Astrocyte (in vitro differentiated cells and primary cell): Measurements from ENCODE around the gene GYPA. TPM values are rescaled to one million over a fixed set of nuclear protein-coding genes. Genes with fewer than 3 reads are reported as not detected.

Source experiments
- DNase-seq: peaks from one replicate; pipeline ENCODE4 v3.0.0-alpha.2; 2010; ENCODE audit warnings: low read depth
- FAIRE-seq: peaks from 2 replicates; lab custom pipeline; 2011; peaks lifted over from hg19 to GRCh38; lab: Jason Lieb, UNC
- H2AFZ ChIP-seq: 2 replicates; pipeline ENCODE4 v1.6.0; 2012; ENCODE audit warnings: low read depth, low read length, inconsistent platforms
- H3K27ac ChIP-seq: 2 replicates; pipeline ENCODE4 v1.5.1; 2011; ENCODE audit warnings: low read depth, low read length, inconsistent platforms
- H3K27me3 ChIP-seq: 2 replicates; pipeline ENCODE4 v1.6.0; 2011; ENCODE audit warnings: low read length, inconsistent platforms; ENCODE audit not compliant: insufficient read depth
- H3K36me3 ChIP-seq: 2 replicates; pipeline ENCODE4 v1.5.1; 2011; ENCODE audit warnings: low read length, inconsistent platforms; ENCODE audit not compliant: insufficient read depth
- H3K4me1 ChIP-seq: 2 replicates; pipeline ENCODE4 v1.5.1; 2011; ENCODE audit warnings: low read length, inconsistent platforms; ENCODE audit not compliant: insufficient read depth
- H3K4me2 ChIP-seq: 2 replicates; pipeline ENCODE4 v1.6.0; 2012; ENCODE audit warnings: low read length, inconsistent platforms
- H3K4me3 ChIP-seq: 2 replicates; pipeline ENCODE4 v1.5.1; 2011; ENCODE audit warnings: low read depth, mild to moderate bottlenecking, low read length, inconsistent platforms; ENCODE audit not compliant: insufficient read depth
- H3K79me2 ChIP-seq: 2 replicates; pipeline ENCODE4 v1.6.0; 2012; ENCODE audit warnings: mild to moderate bottlenecking, low read length, inconsistent platforms; ENCODE audit not compliant: insufficient read depth
- H3K9ac ChIP-seq: 2 replicates; pipeline ENCODE4 v1.6.0; 2012; ENCODE audit warnings: mild to moderate bottlenecking, low read length, inconsistent platforms
- H3K9me3 ChIP-seq: 2 replicates; pipeline ENCODE4 v1.5.1; 2012; ENCODE audit warnings: low read depth, mild to moderate bottlenecking, low read length, inconsistent platforms; ENCODE audit not compliant: insufficient read depth
- H4K20me1 ChIP-seq: 2 replicates; pipeline ENCODE4 v1.6.0; 2012; ENCODE audit warnings: low read length, inconsistent platforms; ENCODE audit not compliant: insufficient read depth
- H3K27ac Mint-ChIP-seq: one replicate; pipeline ENCODE4 v1.8.0; 2021; ENCODE audit warnings: mild to moderate bottlenecking, mixed read lengths; ENCODE audit not compliant: unreplicated experiment
- H3K27me3 Mint-ChIP-seq: one replicate; pipeline ENCODE4 v1.8.0; 2021; ENCODE audit warnings: low read depth, mixed read lengths; ENCODE audit not compliant: unreplicated experiment
- H3K36me3 Mint-ChIP-seq: one replicate; pipeline ENCODE4 v1.8.0; 2021; ENCODE audit warnings: low read depth, mixed read lengths; ENCODE audit not compliant: unreplicated experiment
- H3K4me1 Mint-ChIP-seq: one replicate; pipeline ENCODE4 v1.8.0; 2021; ENCODE audit warnings: low read depth, mixed read lengths; ENCODE audit not compliant: unreplicated experiment
- H3K4me3 Mint-ChIP-seq: one replicate; pipeline ENCODE4 v1.8.0; 2021; ENCODE audit warnings: mild to moderate bottlenecking, moderate library complexity, mixed read lengths; ENCODE audit not compliant: unreplicated experiment
- H3K9me3 Mint-ChIP-seq: one replicate; pipeline ENCODE4 v1.8.0; 2021; ENCODE audit warnings: mild to moderate bottlenecking, mixed read lengths; ENCODE audit not compliant: unreplicated experiment
- EZH2 ChIP-seq: IDR thresholded peaks from 2 replicates; pipeline ENCODE4 v1.6.1; 2012; ENCODE audit warnings: mild to moderate bottlenecking, low read length, inconsistent platforms; ENCODE audit not compliant: insufficient read depth
- total RNA-seq: library from RNA; stranded (reverse); gene quantifications from 2 replicates; pipeline ENCODE4 v1.2.1, GENCODE V29; 2021
- TF ChIP-seq, protein P1 (sequence below): IDR thresholded peaks from 2 replicates; pipeline ENCODE4 v1.5.1; 2011; ENCODE audit warnings: low read depth, mild to moderate bottlenecking, inconsistent platforms, low read length, moderate library complexity; ENCODE audit not compliant: insufficient read depth

The GYPA gene
- total RNA-seq, 1 donor from 2014 or later, result not detected

DNA sequence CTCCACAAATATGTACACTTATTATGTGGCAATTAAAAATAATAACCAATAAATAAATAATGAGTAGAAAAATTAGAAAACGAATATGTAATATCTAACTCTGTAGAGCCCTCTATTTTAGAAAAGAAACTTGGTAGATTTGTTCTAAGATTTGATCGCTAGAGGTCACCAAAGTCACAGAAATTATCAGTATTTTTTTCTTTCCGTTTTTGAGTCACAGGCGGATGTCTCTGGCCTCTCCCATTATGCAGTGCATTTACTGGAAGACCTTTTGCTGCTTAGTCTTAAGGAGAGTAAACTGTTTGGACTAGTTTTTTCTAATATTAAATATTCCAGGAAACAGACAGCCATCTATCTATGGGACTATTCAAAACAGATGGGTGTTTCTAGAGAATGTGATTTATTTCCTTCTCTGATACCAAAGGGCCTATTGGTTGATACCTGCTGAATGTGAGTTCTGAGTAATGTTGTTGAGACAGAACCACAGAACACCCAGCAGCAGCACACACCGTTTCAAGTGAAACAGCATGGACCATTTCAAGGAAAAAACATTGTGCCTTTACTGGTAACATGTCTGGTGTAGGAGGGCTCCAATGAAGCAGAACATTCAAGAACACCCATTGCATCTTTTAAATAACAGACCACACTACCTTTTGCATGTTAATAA lies 34.0 kb upstream of the GYPA start:
- Mint-ChIP-seq H3K27me3 (no peaks in the 10 kb centered on the region), H3K36me3 (no peaks in the 10 kb centered on the region), H3K4me1 (peaks cover 31% of the 10 kb centered on the region), H3K9me3 (no peaks in the 10 kb centered on the region), H3K4me3 (no peak overlapping the region), H3K27ac (no peak overlapping the region)
- peak; percentile 43 for DNase-seq
- H3K9me3 ChIP-seq, result no peaks in the 10 kb centered on the region
- peak overlapping the region; percentile 2 for H3K4me2 ChIP-seq
- no peaks in the 10 kb centered on the region for H3K27me3 ChIP-seq
- H3K79me2 ChIP-seq, result no peaks in the 10 kb centered on the region
- H3K27ac ChIP-seq, result no peak overlapping the region
- no peak overlapping the region for H2AFZ ChIP-seq
- no peak for FAIRE-seq
- H3K4me1 ChIP-seq, result peaks cover 4% of the 10 kb centered on the region
- no peak overlapping the region for H3K4me3 ChIP-seq
- H4K20me1 ChIP-seq, result no peaks in the 10 kb centered on the region
- no peaks in the 10 kb centered on the region for H3K36me3 ChIP-seq
- no peak overlapping the region for H3K9ac ChIP-seq
- no peak for TF ChIP-seq EZH2
- TF ChIP-seq, protein P1, sequence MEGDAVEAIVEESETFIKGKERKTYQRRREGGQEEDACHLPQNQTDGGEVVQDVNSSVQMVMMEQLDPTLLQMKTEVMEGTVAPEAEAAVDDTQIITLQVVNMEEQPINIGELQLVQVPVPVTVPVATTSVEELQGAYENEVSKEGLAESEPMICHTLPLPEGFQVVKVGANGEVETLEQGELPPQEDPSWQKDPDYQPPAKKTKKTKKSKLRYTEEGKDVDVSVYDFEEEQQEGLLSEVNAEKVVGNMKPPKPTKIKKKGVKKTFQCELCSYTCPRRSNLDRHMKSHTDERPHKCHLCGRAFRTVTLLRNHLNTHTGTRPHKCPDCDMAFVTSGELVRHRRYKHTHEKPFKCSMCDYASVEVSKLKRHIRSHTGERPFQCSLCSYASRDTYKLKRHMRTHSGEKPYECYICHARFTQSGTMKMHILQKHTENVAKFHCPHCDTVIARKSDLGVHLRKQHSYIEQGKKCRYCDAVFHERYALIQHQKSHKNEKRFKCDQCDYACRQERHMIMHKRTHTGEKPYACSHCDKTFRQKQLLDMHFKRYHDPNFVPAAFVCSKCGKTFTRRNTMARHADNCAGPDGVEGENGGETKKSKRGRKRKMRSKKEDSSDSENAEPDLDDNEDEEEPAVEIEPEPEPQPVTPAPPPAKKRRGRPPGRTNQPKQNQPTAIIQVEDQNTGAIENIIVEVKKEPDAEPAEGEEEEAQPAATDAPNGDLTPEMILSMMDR, result peak; percentile 42

DNA sequence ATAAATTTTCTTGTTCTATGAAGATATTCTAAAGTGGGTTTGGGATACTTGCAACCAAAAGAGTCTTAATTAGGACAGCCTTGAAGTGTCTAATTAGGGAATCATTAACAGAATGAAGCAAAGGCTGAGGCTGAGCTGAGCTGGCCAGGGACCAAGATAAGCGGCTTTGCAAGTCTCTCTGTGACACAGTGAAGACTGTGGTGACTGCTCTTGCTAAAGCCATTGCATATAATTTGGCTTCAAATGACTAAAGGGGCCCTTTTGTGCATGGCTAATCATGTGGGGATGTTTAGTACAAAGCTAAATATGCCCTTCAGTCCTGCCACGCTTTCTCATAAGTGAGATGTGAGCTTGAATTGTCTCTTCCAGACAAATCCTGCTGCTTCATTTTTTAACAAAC lies 31.2 kb upstream of the GYPA start:
- TF ChIP-seq, protein P1, result no peak
- TF ChIP-seq EZH2, result no peak
- no peaks in the 10 kb centered on the region for H3K9me3 Mint-ChIP-seq
- Histone ChIP-seq H3K9ac (no peak overlapping the region), H3K4me1 (peaks cover 4% of the 10 kb centered on the region), H3K4me3 (no peak overlapping the region), H4K20me1 (no peaks in the 10 kb centered on the region), H3K79me2 (no peaks in the 10 kb centered on the region), H3K9me3 (no peaks in the 10 kb centered on the region), H3K27ac (no peak overlapping the region), H3K36me3 (no peaks in the 10 kb centered on the region), H2AFZ (no peak overlapping the region), H3K4me2 (no peak overlapping the region), H3K27me3 (no peaks in the 10 kb centered on the region)
- no peaks in the 10 kb centered on the region for H3K36me3 Mint-ChIP-seq
- no peak overlapping the region for H3K27ac Mint-ChIP-seq
- H3K4me3 Mint-ChIP-seq, result no peak overlapping the region
- peaks cover 9% of the 10 kb centered on the region for H3K4me1 Mint-ChIP-seq
- DNase-seq (no peak), FAIRE-seq (no peak)
- H3K27me3 Mint-ChIP-seq, result no peaks in the 10 kb centered on the region

DNA sequence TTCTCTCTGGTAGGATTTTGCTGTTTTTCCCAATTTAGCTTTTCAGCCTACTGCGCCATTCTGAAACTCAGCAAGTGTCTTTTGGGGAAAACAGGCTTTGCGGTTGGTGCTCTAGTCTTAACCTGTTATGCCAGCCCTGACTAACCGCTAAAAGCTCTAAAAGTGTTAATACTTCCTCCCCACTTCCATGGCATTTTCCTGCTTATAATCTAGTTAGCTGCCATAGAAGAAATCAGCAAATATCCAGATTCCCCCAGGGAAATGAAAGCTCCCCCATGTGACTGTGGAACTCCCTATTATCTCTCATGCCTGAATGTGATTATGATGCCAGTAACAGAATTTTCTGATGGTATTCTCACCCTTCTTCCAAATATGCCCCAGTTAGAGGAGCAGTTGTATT lies 28.7 kb upstream of the GYPA start:
- no peak for TF ChIP-seq EZH2
- TF ChIP-seq, protein P1, result no peak
- H2AFZ ChIP-seq, result no peak overlapping the region
- Mint-ChIP-seq H3K36me3 (no peaks in the 10 kb centered on the region), H3K27me3 (no peaks in the 10 kb centered on the region), H3K27ac (no peak overlapping the region), H3K4me3 (no peak overlapping the region), H3K9me3 (no peaks in the 10 kb centered on the region), H3K4me1 (no peaks in the 10 kb centered on the region)
- no peaks in the 10 kb centered on the region for H3K27me3 ChIP-seq
- no peak overlapping the region for H3K9ac ChIP-seq
- H4K20me1 ChIP-seq, result no peaks in the 10 kb centered on the region
- H3K4me2 ChIP-seq, result no peak overlapping the region
- no peaks in the 10 kb centered on the region for H3K79me2 ChIP-seq
- H3K9me3 ChIP-seq, result no peaks in the 10 kb centered on the region
- H3K4me1 ChIP-seq, result no peaks in the 10 kb centered on the region
- no peak overlapping the region for H3K4me3 ChIP-seq
- H3K27ac ChIP-seq, result no peak overlapping the region
- H3K36me3 ChIP-seq, result no peaks in the 10 kb centered on the region
- DNase-seq, result no peak
- no peak for FAIRE-seq
